H9 (cell line): ENCODE measurements around the gene UTS2. TPM values are rescaled to one million over a fixed set of nuclear protein-coding genes. Genes with fewer than 3 reads are reported as not detected.

Experiments used
- DNase-seq: peaks from one replicate; pipeline ENCODE4 v3.0.0-alpha.2; 2017
- H2AFZ ChIP-seq: one replicate; pipeline ENCODE4 v1.6.1; 2013; ENCODE audit warnings: mild to moderate bottlenecking, low read length, control low read depth, moderate library complexity
- H2AK5ac ChIP-seq: 2 replicates; pipeline ENCODE4 v1.6.1; 2013; ENCODE audit warnings: low read length, control low read depth, mixed read lengths; ENCODE audit not compliant: insufficient read length
- H2BK120ac ChIP-seq: one replicate; pipeline ENCODE4 v1.6.1; 2013; ENCODE audit warnings: low read depth, mild to moderate bottlenecking, low read length, control low read depth, inconsistent platforms; ENCODE audit not compliant: poor library complexity, severe bottlenecking
- H2BK12ac ChIP-seq: 2 replicates; pipeline ENCODE4 v1.6.1; 2013; ENCODE audit warnings: low read length, control low read depth, mixed read lengths, low read depth; ENCODE audit not compliant: insufficient read length
- H2BK15ac ChIP-seq: 2 replicates; pipeline ENCODE4 v1.6.1; 2013; ENCODE audit warnings: low read depth, low read length, control low read depth
- H2BK20ac ChIP-seq: one replicate; pipeline ENCODE4 v1.6.1; 2013; ENCODE audit warnings: low read depth, mild to moderate bottlenecking, low read length, control low read depth, inconsistent platforms; ENCODE audit not compliant: poor library complexity, severe bottlenecking
- H2BK5ac ChIP-seq: 2 replicates; pipeline ENCODE4 v1.6.1; 2013; ENCODE audit warnings: low read length, control low read depth, mixed read lengths; ENCODE audit not compliant: insufficient read length
- H3K14ac ChIP-seq: 2 replicates; pipeline ENCODE4 v1.6.1; 2013; ENCODE audit warnings: low read length, control low read depth; ENCODE audit not compliant: insufficient read depth
- H3K18ac ChIP-seq: 2 replicates; pipeline ENCODE4 v1.6.1; 2013; ENCODE audit warnings: low read depth, mild to moderate bottlenecking, mixed read lengths, low read length, control low read depth; ENCODE audit not compliant: insufficient read length
- H3K23ac ChIP-seq: 2 replicates; pipeline ENCODE4 v1.6.1; 2013; ENCODE audit warnings: low read length, control low read depth, mixed read lengths, low read depth; ENCODE audit not compliant: insufficient read length
- H3K23me2 ChIP-seq: 2 replicates; pipeline ENCODE4 v1.6.1; 2013; ENCODE audit warnings: low read depth, mild to moderate bottlenecking, mixed read lengths, low read length, control low read depth; ENCODE audit not compliant: insufficient read length, poor library complexity, severe bottlenecking
- H3K27ac ChIP-seq: 2 replicates; pipeline ENCODE4 v1.5.1; 2013; ENCODE audit warnings: low read length, control low read depth, mixed read lengths, low read depth; ENCODE audit not compliant: insufficient read length
- H3K27me3 ChIP-seq: 2 replicates; pipeline ENCODE4 v1.6.1; 2013; ENCODE audit warnings: low read length, control low read depth, inconsistent platforms; ENCODE audit not compliant: insufficient read depth
- H3K4ac ChIP-seq: 2 replicates; pipeline ENCODE4 v1.6.1; 2013; ENCODE audit warnings: low read depth, mild to moderate bottlenecking, control low read depth, inconsistent platforms, low read length, moderate library complexity
- H3K4me1 ChIP-seq: 2 replicates; pipeline ENCODE4 v1.6.1; 2013; ENCODE audit warnings: low read length, control low read depth, inconsistent platforms; ENCODE audit not compliant: insufficient read depth
- H3K4me2 ChIP-seq: 2 replicates; pipeline ENCODE4 v1.6.1; 2013; ENCODE audit warnings: low read length, control low read depth, mixed read lengths; ENCODE audit not compliant: insufficient read length, insufficient read depth
- H3K56ac ChIP-seq: 2 replicates; pipeline ENCODE4 v1.6.1; 2013; ENCODE audit warnings: low read depth, mild to moderate bottlenecking, mixed read lengths, low read length, control low read depth; ENCODE audit not compliant: insufficient read length
- H3K79me1 ChIP-seq: 2 replicates; pipeline ENCODE4 v1.6.1; 2013; ENCODE audit warnings: low read depth, mild to moderate bottlenecking, moderate library complexity, low read length, control low read depth, inconsistent platforms; ENCODE audit not compliant: insufficient read depth, poor library complexity, severe bottlenecking
- H3K79me2 ChIP-seq: 2 replicates; pipeline ENCODE4 v1.6.1; 2013; ENCODE audit warnings: low read length, control low read depth, inconsistent platforms; ENCODE audit not compliant: insufficient read depth
- H3K9ac ChIP-seq: 2 replicates; pipeline ENCODE4 v1.6.1; 2013; ENCODE audit warnings: low read length, control low read depth, mixed read lengths; ENCODE audit not compliant: insufficient read length; ENCODE audit errors: extremely low read depth
- H3K9me3 ChIP-seq: one replicate; pipeline ENCODE4 v1.6.1; 2013; ENCODE audit warnings: low read depth, low read length, inconsistent platforms; ENCODE audit not compliant: control insufficient read depth
- H3T11ph ChIP-seq: one replicate; pipeline ENCODE4 v1.6.1; 2013; ENCODE audit warnings: mild to moderate bottlenecking, low read length, control low read depth, inconsistent platforms
- H4K20me1 ChIP-seq: one replicate; pipeline ENCODE4 v1.6.1; 2013; ENCODE audit not compliant: control insufficient read depth, insufficient read length, insufficient read depth
- H4K5ac ChIP-seq: 2 replicates; pipeline ENCODE4 v1.6.1; 2013; ENCODE audit warnings: low read depth, mild to moderate bottlenecking, mixed read lengths, low read length, control low read depth; ENCODE audit not compliant: insufficient read length
- H4K8ac ChIP-seq: replicated peaks from 2 replicates; pipeline ENCODE4 v1.6.1; 2013; ENCODE audit warnings: low read length, control low read depth, mixed read lengths, low read depth; ENCODE audit not compliant: insufficient read length
- H4K91ac ChIP-seq: 2 replicates; pipeline ENCODE4 v1.6.1; 2013; ENCODE audit warnings: low read depth, mild to moderate bottlenecking, moderate library complexity, mixed read lengths, low read length, control low read depth; ENCODE audit not compliant: insufficient read length
- H3K27ac Mint-ChIP-seq, 3 experiments: 2 replicates in 2 of 3; 3 replicates in 1 of 3; pipeline ENCODE4 v1.8.0; 2020 to 2021; ENCODE audit warnings: mixed read lengths in 3 of 3, mild to moderate bottlenecking in 1 of 3, moderate library complexity in 1 of 3
- H3K27me3 Mint-ChIP-seq: 2 replicates; pipeline ENCODE4 v1.8.0; 2021; ENCODE audit warnings: low read depth, mild to moderate bottlenecking, moderate library complexity, mixed read lengths
- H3K36me3 Mint-ChIP-seq, 3 experiments: 2 replicates in 2 of 3; 3 replicates in 1 of 3; pipeline ENCODE4 v1.8.0; 2020 to 2021; ENCODE audit warnings: low read depth in 3 of 3, mixed read lengths in 3 of 3; ENCODE audit not compliant: insufficient read depth in 1 of 3
- H3K4me1 Mint-ChIP-seq, 2 experiments: 2 replicates each; pipeline ENCODE4 v1.8.0; 2020; ENCODE audit warnings: mixed read lengths in 2 of 2
- H3K4me3 Mint-ChIP-seq, 2 experiments: 2 replicates in 1 of 2; 3 replicates in 1 of 2; pipeline ENCODE4 v1.8.0; 2020 to 2021; ENCODE audit warnings: mild to moderate bottlenecking in 2 of 2, mixed read lengths in 2 of 2, moderate library complexity in 1 of 2
- H3K9me3 Mint-ChIP-seq, 2 experiments: 2 replicates in 1 of 2; 3 replicates in 1 of 2; pipeline ENCODE4 v1.8.0; 2020; ENCODE audit warnings: mild to moderate bottlenecking in 2 of 2, mixed read lengths in 2 of 2, moderate library complexity in 1 of 2
- WGBS: extraction: QIAGEN DNeasy Blood & Tissue Kit; methylation state at CpG from one replicate; pipeline ENCODE4 v1.1.7; 2013; ENCODE audit warnings: missing lambda C conversion rate, low lambda C conversion rate, mixed read lengths; ENCODE audit not compliant: insufficient read length; ENCODE audit errors: extremely low coverage; 5-methylcytosine and 5-hydroxymethylcytosine counted together
- total RNA-seq: library from RNA; stranded (reverse); gene quantifications from 2 replicates; pipeline ENCODE4 v1.2.1, GENCODE V29; 2021
- TF ChIP-seq, protein P1 (sequence below): fragments of 200-600 bp; sonication (generic); conservative IDR thresholded peaks from 3 replicates; pipeline ENCODE4 v1.8.0; 2021; ENCODE audit warnings: antibody characterized with exemption, mild to moderate bottlenecking

UTS2 gene
- total RNA-seq, 1 experiment from 2014 or later = not detected

DNA sequence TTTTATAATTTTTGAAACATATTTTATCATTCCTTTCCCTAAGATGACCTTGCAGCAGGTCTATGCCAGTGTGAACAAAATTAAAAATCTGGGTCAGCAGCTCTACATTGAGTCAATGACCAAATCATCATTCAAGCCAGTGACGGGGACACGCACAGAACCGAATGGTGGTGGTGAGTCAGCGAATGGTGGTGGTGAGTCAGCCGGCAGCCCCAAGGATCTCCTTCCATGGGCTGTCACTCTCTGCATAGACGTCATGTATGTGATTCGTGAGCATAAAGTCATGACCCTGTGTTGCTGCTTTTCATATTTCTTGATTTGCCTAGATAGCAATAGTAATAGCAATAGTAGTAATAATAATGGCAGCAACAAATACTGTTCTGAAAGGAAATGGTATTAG lies 42.5 kb downstream of the UTS2 start:
- Histone ChIP-seq H2BK120ac (no peak overlapping the region), H3K4ac (no peak overlapping the region), H2BK12ac (no peak overlapping the region), H3K27me3 (no peaks in the 10 kb centered on the region), H3K4me2 (no peak overlapping the region), H4K8ac (no peak overlapping the region), H3K23me2 (no peaks in the 10 kb centered on the region), H3K27ac (no peak overlapping the region), H4K5ac (no peak overlapping the region), H3K79me1 (no peaks in the 10 kb centered on the region), H3K18ac (no peak overlapping the region), H3K56ac (no peak overlapping the region), H2BK5ac (no peak overlapping the region), H3K14ac (no peak overlapping the region), H2AK5ac (no peak overlapping the region), H2AFZ (no peak overlapping the region), H3T11ph (no peak overlapping the region), H3K9me3 (peaks cover 11% of the 10 kb centered on the region), H4K91ac (no peak overlapping the region), H2BK15ac (no peak overlapping the region), H4K20me1 (no peaks in the 10 kb centered on the region), H3K9ac (no peak overlapping the region), H2BK20ac (no peak overlapping the region), H3K23ac (no peak overlapping the region), H3K79me2 (no peaks in the 10 kb centered on the region), H3K4me1 (no peaks in the 10 kb centered on the region)
- Mint-ChIP-seq H3K27me3 (no peaks in the 10 kb centered on the region; the same call in 1 of the 2 replicates), H3K36me3 (peaks cover 30 to 37% (median 33%) of the 10 kb centered on the region in 3 experiments), H3K4me1 (no peaks in the 10 kb centered on the region), H3K27ac (no peak overlapping the region), H3K4me3 (no peak overlapping the region), H3K9me3 (peaks cover 17 to 19% of the 10 kb centered on the region in 2 experiments)
- WGBS = no CpG with 5 or more reads among the region's 7 CpGs
- no peak for DNase-seq
- TF ChIP-seq, protein P1, sequence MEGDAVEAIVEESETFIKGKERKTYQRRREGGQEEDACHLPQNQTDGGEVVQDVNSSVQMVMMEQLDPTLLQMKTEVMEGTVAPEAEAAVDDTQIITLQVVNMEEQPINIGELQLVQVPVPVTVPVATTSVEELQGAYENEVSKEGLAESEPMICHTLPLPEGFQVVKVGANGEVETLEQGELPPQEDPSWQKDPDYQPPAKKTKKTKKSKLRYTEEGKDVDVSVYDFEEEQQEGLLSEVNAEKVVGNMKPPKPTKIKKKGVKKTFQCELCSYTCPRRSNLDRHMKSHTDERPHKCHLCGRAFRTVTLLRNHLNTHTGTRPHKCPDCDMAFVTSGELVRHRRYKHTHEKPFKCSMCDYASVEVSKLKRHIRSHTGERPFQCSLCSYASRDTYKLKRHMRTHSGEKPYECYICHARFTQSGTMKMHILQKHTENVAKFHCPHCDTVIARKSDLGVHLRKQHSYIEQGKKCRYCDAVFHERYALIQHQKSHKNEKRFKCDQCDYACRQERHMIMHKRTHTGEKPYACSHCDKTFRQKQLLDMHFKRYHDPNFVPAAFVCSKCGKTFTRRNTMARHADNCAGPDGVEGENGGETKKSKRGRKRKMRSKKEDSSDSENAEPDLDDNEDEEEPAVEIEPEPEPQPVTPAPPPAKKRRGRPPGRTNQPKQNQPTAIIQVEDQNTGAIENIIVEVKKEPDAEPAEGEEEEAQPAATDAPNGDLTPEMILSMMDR = no peak
